GM12892 (cell line): ENCODE results near the gene SERBP1.

Experiments
- POLR2A ChIP-seq: IDR thresholded peaks from 2 replicates; pipeline ENCODE4 v1.6.1; 2011; ENCODE audit warnings: low read depth, low read length, control low read depth
- POLR2AphosphoS5 ChIP-seq: IDR thresholded peaks from 2 replicates; pipeline ENCODE4 v1.6.1; 2011; ENCODE audit warnings: low read depth, low read length, control low read depth
- TAF1 ChIP-seq: IDR thresholded peaks from 2 replicates; pipeline ENCODE4 v1.6.1; 2011; ENCODE audit warnings: low read depth, mild to moderate bottlenecking, control low read depth, low read length, borderline replicate concordance

DNA sequence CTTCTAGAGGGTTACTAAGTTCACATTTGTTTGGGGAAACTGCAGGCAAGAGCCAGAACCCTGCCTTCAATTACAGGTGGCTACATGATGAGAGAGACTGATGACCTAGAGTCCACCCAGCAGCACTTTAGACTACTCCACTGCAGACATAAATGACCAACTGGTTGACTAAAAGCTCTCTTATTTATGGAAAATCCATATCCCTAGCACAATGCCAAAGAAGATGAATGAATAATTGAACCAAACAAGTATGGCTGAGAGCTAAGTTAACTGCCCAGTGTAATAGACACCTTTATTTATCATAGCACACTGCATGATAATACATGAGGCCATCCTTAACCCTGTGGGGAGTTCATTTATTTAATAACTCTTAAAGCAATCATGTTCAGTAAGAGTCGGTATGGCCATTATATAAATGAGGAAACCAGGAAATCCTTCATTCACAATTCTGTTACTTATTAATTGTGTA is 62.1 kb downstream of the SERBP1 start:
- TF ChIP-seq POLR2AphosphoS5 (no peak), POLR2A (no peak), TAF1 (no peak)
